MCF 10A (cell line): ENCODE data around the gene MFAP4. TPM values are rescaled to one million over a fixed set of nuclear protein-coding genes. Genes with fewer than 3 reads are reported as not detected.

Experiments used
- BruUV-seq: library from RNA; stranded (reverse); fragments of 400-500 nt; replicated peaks from 2 replicates; lab custom pipeline; 2021; lab: Mats Ljungman, UMichigan
- CTCF ChIA-PET: fragments of 300-600 bp; sonication (Branson Sonifier 250); formaldehyde crosslinking; extraction: SDS; loops from one replicate; lab custom pipeline; 2021; ENCODE audit warnings: antibody characterized with exemption, inconsistent platforms; lab: Yijun Ruan, JAX
- POLR2A ChIA-PET: fragments of 300-600, 350-650 bp; sonication (Branson Sonifier 250); formaldehyde crosslinking; extraction: SDS; loops from one replicate; lab custom pipeline; 2020; ENCODE audit warnings: antibody characterized with exemption, inconsistent platforms; lab: Yijun Ruan, JAX
- DNase-seq: peaks from one replicate; pipeline ENCODE4 v3.0.0-alpha.2; 2018; ENCODE audit not compliant: unreplicated experiment
- H3K27ac Mint-ChIP-seq: one replicate; pipeline ENCODE4 v1.8.0; 2022; ENCODE audit warnings: mild to moderate bottlenecking, low read depth, mixed read lengths; ENCODE audit not compliant: unreplicated experiment
- H3K27me3 Mint-ChIP-seq: one replicate; pipeline ENCODE4 v1.8.0; 2022; ENCODE audit warnings: mixed read lengths; ENCODE audit not compliant: insufficient read depth, unreplicated experiment
- H3K36me3 Mint-ChIP-seq: one replicate; pipeline ENCODE4 v1.8.0; 2022; ENCODE audit warnings: mild to moderate bottlenecking, moderate library complexity, mixed read lengths; ENCODE audit not compliant: insufficient read depth, unreplicated experiment
- H3K4me1 Mint-ChIP-seq: one replicate; pipeline ENCODE4 v1.8.0; 2022; ENCODE audit warnings: mixed read lengths; ENCODE audit not compliant: insufficient read depth, unreplicated experiment
- H3K4me3 Mint-ChIP-seq: one replicate; pipeline ENCODE4 v1.8.0; 2022; ENCODE audit warnings: mild to moderate bottlenecking, moderate library complexity, mixed read lengths; ENCODE audit not compliant: unreplicated experiment
- H3K9me3 Mint-ChIP-seq: one replicate; pipeline ENCODE4 v1.8.0; 2022; ENCODE audit warnings: mixed read lengths; ENCODE audit not compliant: unreplicated experiment
- CTCF ChIP-seq: fragments of 200-600 bp; IDR thresholded peaks from one replicate; pipeline ENCODE4 v1.8.0; 2022; ENCODE audit warnings: antibody characterized with exemption, mild to moderate bottlenecking; ENCODE audit not compliant: unreplicated experiment
- intact Hi-C: fragments of 100-400 bp; cut with micrococcal nuclease; formaldehyde crosslinking; loops from 2 replicates; pipeline ENCODE4 v1.14.1; 2022
- total RNA-seq: library from RNA; stranded (reverse); gene quantifications from 2 replicates; pipeline ENCODE4 v1.2.3, GENCODE V29; 2022

MFAP4 gene
- total RNA-seq, 1 experiment from 2014 or later, result not detected

- intact Hi-C loops, result no loop called here
- Mint-ChIP-seq H3K27ac (no peak overlapping the region), H3K4me1 (peaks cover 19% of the 10 kb centered on the region), H3K4me3 (no peak overlapping the region), H3K9me3 (no peaks in the 10 kb centered on the region), H3K36me3 (peaks cover 12% of the 10 kb centered on the region), H3K27me3 (no peaks in the 10 kb centered on the region)
- ChIA-PET POLR2A (interaction anchor here (1.0 kb wide), 1 partner anchor 48 kb away, joined by 4 read pairs; no protein-coding TSS in a partner anchor), CTCF (no interaction called here)
- TF ChIP-seq CTCF, result no peak
- no TSS peak for BruUV-seq
- no peak for DNase-seq
These were observed 42.5 kb downstream of the MFAP4 start for GRCh38 chr17:19344311-19345066.

GRCh38 chr17:19343671-19344151 is 43.3 kb downstream of the MFAP4 start:
- CTCF ChIA-PET, result interaction anchor here (0.6 kb wide), 1 partner anchor 19 kb away, joined by 3 read pairs; the partner anchor contains the start of gene B9D1
- BruUV-seq, result no TSS peak
- Mint-ChIP-seq H3K36me3 (peaks cover 12% of the 10 kb centered on the region), H3K9me3 (no peaks in the 10 kb centered on the region), H3K27ac (no peak overlapping the region), H3K4me3 (no peak overlapping the region), H3K27me3 (no peaks in the 10 kb centered on the region), H3K4me1 (peaks cover 19% of the 10 kb centered on the region)
- no peak for TF ChIP-seq CTCF
- intact Hi-C loops, result no loop called here
- POLR2A ChIA-PET, result interaction anchor here (1.0 kb wide), 1 partner anchor 48 kb away, joined by 4 read pairs; no protein-coding TSS in a partner anchor
- DNase-seq, result no peak

GRCh38 chr17:19343256-19343630 is 43.7 kb downstream of the MFAP4 start:
- no peaks in the 10 kb centered on the region for H3K9me3 Mint-ChIP-seq
- no peaks in the 10 kb centered on the region for H3K27me3 Mint-ChIP-seq
- ChIA-PET CTCF (interaction anchor here (0.6 kb wide), 1 partner anchor 19 kb away, joined by 3 read pairs; the partner anchor contains the start of gene B9D1), POLR2A (interaction anchor here (0.9 kb wide), 2 partner anchors 18 to 35 kb away, joined by 3 read pairs; partner anchors contain the start of gene MAPK7)
- no peak overlapping the region for H3K27ac Mint-ChIP-seq
- peaks cover 12% of the 10 kb centered on the region for H3K36me3 Mint-ChIP-seq
- no peak for TF ChIP-seq CTCF
- intact Hi-C loops, result no loop called here
- BruUV-seq, result no TSS peak
- H3K4me1 Mint-ChIP-seq, result peaks cover 19% of the 10 kb centered on the region
- H3K4me3 Mint-ChIP-seq, result no peak overlapping the region
- DNase-seq, result no peak

- no peak for DNase-seq
- ChIA-PET CTCF (interaction anchor here (0.6 kb wide), 1 partner anchor 20 kb away, joined by 3 read pairs; the partner anchor contains the start of gene B9D1), POLR2A (interaction anchor here (0.9 kb wide), 2 partner anchors 19 to 36 kb away, joined by 3 read pairs; partner anchors contain the start of gene MAPK7)
- Mint-ChIP-seq H3K4me1 (peaks cover 19% of the 10 kb centered on the region), H3K4me3 (no peak overlapping the region), H3K27ac (no peak overlapping the region), H3K27me3 (no peaks in the 10 kb centered on the region), H3K9me3 (no peaks in the 10 kb centered on the region), H3K36me3 (peaks cover 12% of the 10 kb centered on the region)
- intact Hi-C loops, result no loop called here
- no peak for TF ChIP-seq CTCF
- BruUV-seq, result no TSS peak
These were observed 44.3 kb downstream of the MFAP4 start for GRCh38 chr17:19342611-19343255.
